HepG2 (cell line): ENCODE data around the gene ADSS1. TPM values are rescaled to one million over a fixed set of nuclear protein-coding genes. Genes with fewer than 3 reads are reported as not detected.

Experiments
- GTF2F1 ChIP-seq: fragments of 150-350 bp; IDR thresholded peaks from 2 replicates; pipeline ENCODE4 v1.6.1; 2014; ENCODE audit warnings: low read length
- JUN ChIP-seq: sonication (generic); formaldehyde crosslinking; IDR thresholded peaks from 2 replicates; pipeline ENCODE4 v1.4.0; 2020; ENCODE audit warnings: mild to moderate bottlenecking, missing genetic modification reagents
- MAX ChIP-seq: IDR thresholded peaks from 2 replicates; pipeline ENCODE4 v1.6.1; 2012; ENCODE audit warnings: inconsistent platforms
- MLLT10 ChIP-seq: sonication (generic); formaldehyde crosslinking; IDR thresholded peaks from 2 replicates; pipeline ENCODE4 v1.4.0; 2020; ENCODE audit warnings: missing genetic modification reagents
- MTA3 ChIP-seq: sonication (generic); formaldehyde crosslinking; IDR thresholded peaks from 2 replicates; pipeline ENCODE4 v1.4.0; 2020; ENCODE audit warnings: missing genetic modification reagents
- POGK ChIP-seq: sonication (generic); formaldehyde crosslinking; conservative IDR thresholded peaks from 2 replicates; pipeline ENCODE4 v1.8.0; 2022; ENCODE audit warnings: mild to moderate bottlenecking, moderate library complexity, missing genetic modification reagents
- RNF2 ChIP-seq: fragments of 450-650 bp; conservative IDR thresholded peaks from 2 replicates; pipeline ENCODE4 v1.6.1; 2016; ENCODE audit warnings: low read depth
- SNAI1 ChIP-seq: sonication (generic); formaldehyde crosslinking; IDR thresholded peaks from 2 replicates; pipeline ENCODE4 v1.5.0; 2020; ENCODE audit warnings: mild to moderate bottlenecking, missing genetic modification reagents, borderline replicate concordance
- SOX6 ChIP-seq, 2 experiments: fragments of 450-650 bp in 1 of 2; sonication (generic) in 1 of 2; formaldehyde crosslinking in 1 of 2; IDR thresholded peaks; 2 replicates each; pipeline versions ENCODE4 v1.4.0 to v1.6.1; 2017 to 2020; ENCODE audit warnings: antibody characterized with exemption in 1 of 2, mild to moderate bottlenecking in 1 of 2, missing genetic modification reagents in 1 of 2
- SRSF4 ChIP-seq: fragments of 200-400 bp; formaldehyde crosslinking; IDR thresholded peaks from one replicate; pipeline ENCODE4 v1.6.1; 2018; ENCODE audit warnings: mild to moderate bottlenecking, low read depth, low read length, moderate library complexity; ENCODE audit not compliant: poor library complexity, severe bottlenecking
- ZBTB40 ChIP-seq, 2 experiments: fragments of 450-650 bp in 1 of 2; sonication (generic) in 1 of 2; formaldehyde crosslinking in 1 of 2; IDR thresholded peaks; 2 replicates each; pipeline versions ENCODE4 v1.6.1 to v1.8.0; 2016 to 2022; ENCODE audit warnings: antibody characterized with exemption in 1 of 2, mild to moderate bottlenecking in 1 of 2, missing genetic modification reagents in 1 of 2
- ZNF180 ChIP-seq: sonication (generic); formaldehyde crosslinking; IDR thresholded peaks from 2 replicates; pipeline ENCODE4 v1.4.0; 2020; ENCODE audit warnings: low read depth, missing genetic modification reagents, borderline replicate concordance
- ZNF296 ChIP-seq: sonication (generic); formaldehyde crosslinking; conservative IDR thresholded peaks from 2 replicates; pipeline ENCODE4 v1.5.0; 2020; ENCODE audit warnings: mild to moderate bottlenecking, missing genetic modification reagents
- ZNF468 ChIP-seq: sonication (generic); formaldehyde crosslinking; IDR thresholded peaks from 2 replicates; pipeline ENCODE4 v1.8.0; 2022; ENCODE audit warnings: mild to moderate bottlenecking, moderate library complexity, missing genetic modification reagents
- ZNF577 ChIP-seq: sonication (generic); formaldehyde crosslinking; IDR thresholded peaks from 2 replicates; pipeline ENCODE4 v1.4.0; 2020; ENCODE audit warnings: mild to moderate bottlenecking, low read depth, missing genetic modification reagents, borderline replicate concordance
- polyA plus RNA-seq, 8 experiments: library from polyadenylated mRNA; depleted of rRNA in 3 of 8; stranded (reverse) in 7 of 8; unstranded in 1 of 8; fragments of >200 nt; fragmentation: Illumina TruSeq in 4 of 8; extraction: Trizol in 4 of 8; gene quantifications; 2 replicates each; pipeline versions ENCODE4 v1.2.1 to v1.2.3, GENCODE V29; 2011 to 2016; ENCODE audit warnings: low read depth in 4 of 8, missing spikeins in 1 of 8, mixed read lengths in 1 of 8; ENCODE audit not compliant: insufficient read depth in 1 of 8
- total RNA-seq, 5 experiments: library from RNA; depleted of rRNA; stranded (reverse); fragments of >200 nt; fragmentation: Illumina TruSeq; extraction: Trizol; gene quantifications; 2 replicates each; pipeline ENCODE4 v1.2.3, GENCODE V29; 2016; ENCODE audit warnings: low read depth in 1 of 5

Gene ADSS1
- total and polyA plus RNA-seq, 2 of the 13 experiments (the other 11 are each of a cell fraction or from before 2014, with no cell fraction given), result 1.0 to 36.7 TPM

GRCh38 chr14:104734991-104735779, 11.2 kb downstream of the ADSS1 start (continued):
- TF ChIP-seq ZBTB40 (IDR thresholded peaks at IDR 0.05), result no peak
- peak; percentile 88 for TF ChIP-seq ZBTB40 (CRISPR knock-in tag; IDR thresholded peaks at IDR 0.05)
- peak; percentile 64; the same call in 1 of the 2 replicates for TF ChIP-seq SNAI1 (CRISPR knock-in tag)
- TF ChIP-seq ZNF180 (CRISPR knock-in tag), result no peak
- TF ChIP-seq POGK (CRISPR knock-in tag), result peak; percentile 77
- TF ChIP-seq JUN (CRISPR knock-in tag), result no peak
- no peak for TF ChIP-seq MTA3 (CRISPR knock-in tag)
- no peak for TF ChIP-seq ZNF577 (CRISPR knock-in tag)
- TF ChIP-seq MAX, result peak; percentile 99
- no peak for TF ChIP-seq SRSF4
- TF ChIP-seq GTF2F1, result no peak
- TF ChIP-seq MLLT10 (CRISPR knock-in tag), result no peak
- no peak for TF ChIP-seq SOX6 (IDR thresholded peaks at IDR 0.05)
- TF ChIP-seq SOX6 (CRISPR knock-in tag; IDR thresholded peaks at IDR 0.05), result peak; percentile 46
- TF ChIP-seq RNF2, result peak; percentile 98
- no peak; the same call in 1 of the 2 replicates for TF ChIP-seq ZNF296 (CRISPR knock-in tag)
- peak; percentile 98 for TF ChIP-seq ZNF468 (CRISPR knock-in tag)
